Progenitor cell of endocrine pancreas (in vitro differentiated cells): ENCODE results near the gene TAB2. TPM values are rescaled to one million over a fixed set of nuclear protein-coding genes. Genes with fewer than 3 reads are reported as not detected.

ENCODE experiments used
- DNase-seq: peaks from one replicate; pipeline ENCODE4 v3.0.0; 2021; ENCODE audit warnings: low spot score; ENCODE audit not compliant: unreplicated experiment
- H3K27ac Mint-ChIP-seq: 2 replicates; pipeline ENCODE4 v1.8.0; 2021; ENCODE audit warnings: mild to moderate bottlenecking, moderate library complexity, mixed read lengths
- H3K27me3 Mint-ChIP-seq: 2 replicates; pipeline ENCODE4 v1.8.0; 2021; ENCODE audit warnings: mixed read lengths
- H3K36me3 Mint-ChIP-seq: 2 replicates; pipeline ENCODE4 v1.8.0; 2022; ENCODE audit warnings: mixed read lengths; ENCODE audit not compliant: insufficient read depth
- H3K4me1 Mint-ChIP-seq: 2 replicates; pipeline ENCODE4 v1.8.0; 2021; ENCODE audit warnings: low read depth, mixed read lengths
- H3K4me3 Mint-ChIP-seq: 2 replicates; pipeline ENCODE4 v1.8.0; 2021; ENCODE audit warnings: low read depth, mild to moderate bottlenecking, moderate library complexity, mixed read lengths
- H3K9me3 Mint-ChIP-seq: 2 replicates; pipeline ENCODE4 v1.8.0; 2021; ENCODE audit warnings: low read depth, mixed read lengths
- total RNA-seq: library from RNA; stranded (reverse); gene quantifications from 2 replicates; pipeline ENCODE4 v1.2.1, GENCODE V29; 2021
- TF ChIP-seq, protein P1 (sequence below): fragments of 200-600 bp; sonication (generic); IDR thresholded peaks from one replicate; pipeline ENCODE4 v1.5.0; 2021; ENCODE audit warnings: antibody characterized with exemption, mild to moderate bottlenecking; ENCODE audit not compliant: unreplicated experiment

TAB2 gene
- total RNA-seq, 1 donor from 2014 or later: 58.0 TPM

DNA sequence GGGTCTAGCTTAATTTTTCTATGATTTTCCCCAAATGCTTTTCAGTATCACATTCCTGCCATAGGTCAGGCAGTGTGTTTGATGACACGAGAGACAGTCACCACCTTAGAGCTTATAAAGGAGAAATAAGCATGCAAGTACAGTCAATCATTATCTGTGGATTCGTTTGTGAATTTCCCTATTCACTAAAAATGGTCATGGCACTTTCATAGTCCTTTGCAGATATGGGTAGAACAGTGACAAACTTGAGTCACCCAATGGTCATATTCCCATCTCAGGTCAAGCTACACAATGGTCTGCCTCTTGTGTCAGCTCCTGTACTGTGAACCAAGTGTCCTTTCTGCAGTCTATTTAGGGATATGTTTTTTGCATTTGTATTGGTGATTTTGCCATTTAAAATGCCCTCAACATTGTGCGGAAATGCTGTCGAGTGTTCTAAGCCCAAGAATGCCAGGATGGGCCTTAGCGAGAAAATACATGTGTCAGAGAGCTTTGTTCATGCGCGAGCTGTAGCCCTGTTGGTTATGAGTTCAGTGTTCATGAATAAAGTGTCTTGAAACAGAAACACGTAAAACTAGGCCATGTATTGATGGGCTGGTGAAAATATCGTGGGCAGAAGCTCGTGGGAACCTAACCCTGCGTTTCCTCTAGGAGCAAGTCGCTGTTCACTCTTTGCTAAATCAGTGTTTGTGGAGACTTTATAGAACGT, 102.3 kb downstream of the TAB2 start:
- Mint-ChIP-seq H3K4me1 (peaks cover 5% of the 10 kb centered on the region), H3K27me3 (peaks cover 9% of the 10 kb centered on the region), H3K36me3 (peaks cover 12% of the 10 kb centered on the region), H3K4me3 (no peak overlapping the region), H3K27ac (no peak overlapping the region), H3K9me3 (peaks cover 16% of the 10 kb centered on the region)
- DNase-seq: no peak
- TF ChIP-seq, protein P1, sequence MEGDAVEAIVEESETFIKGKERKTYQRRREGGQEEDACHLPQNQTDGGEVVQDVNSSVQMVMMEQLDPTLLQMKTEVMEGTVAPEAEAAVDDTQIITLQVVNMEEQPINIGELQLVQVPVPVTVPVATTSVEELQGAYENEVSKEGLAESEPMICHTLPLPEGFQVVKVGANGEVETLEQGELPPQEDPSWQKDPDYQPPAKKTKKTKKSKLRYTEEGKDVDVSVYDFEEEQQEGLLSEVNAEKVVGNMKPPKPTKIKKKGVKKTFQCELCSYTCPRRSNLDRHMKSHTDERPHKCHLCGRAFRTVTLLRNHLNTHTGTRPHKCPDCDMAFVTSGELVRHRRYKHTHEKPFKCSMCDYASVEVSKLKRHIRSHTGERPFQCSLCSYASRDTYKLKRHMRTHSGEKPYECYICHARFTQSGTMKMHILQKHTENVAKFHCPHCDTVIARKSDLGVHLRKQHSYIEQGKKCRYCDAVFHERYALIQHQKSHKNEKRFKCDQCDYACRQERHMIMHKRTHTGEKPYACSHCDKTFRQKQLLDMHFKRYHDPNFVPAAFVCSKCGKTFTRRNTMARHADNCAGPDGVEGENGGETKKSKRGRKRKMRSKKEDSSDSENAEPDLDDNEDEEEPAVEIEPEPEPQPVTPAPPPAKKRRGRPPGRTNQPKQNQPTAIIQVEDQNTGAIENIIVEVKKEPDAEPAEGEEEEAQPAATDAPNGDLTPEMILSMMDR: no peak

DNA sequence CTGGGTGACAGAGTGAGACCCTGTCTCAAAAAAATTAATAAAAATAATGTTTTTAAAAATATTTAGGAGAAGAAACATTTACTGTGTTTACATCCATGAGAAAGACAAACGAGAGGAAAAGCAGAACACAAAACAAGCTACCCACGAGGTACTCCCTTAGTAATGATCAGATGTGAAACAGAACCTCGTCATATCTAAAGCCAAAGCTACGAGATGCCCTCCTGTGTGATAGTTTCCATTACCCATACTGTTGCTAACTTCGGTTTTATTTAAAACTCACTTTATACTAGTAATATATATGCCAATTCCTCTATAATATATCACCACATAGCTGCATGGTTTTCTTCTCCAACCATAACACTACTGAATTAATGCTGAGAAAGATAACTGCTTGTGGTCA, 103.6 kb downstream of the TAB2 start:
- no peak overlapping the region for H3K4me3 Mint-ChIP-seq
- peaks cover 5% of the 10 kb centered on the region for H3K4me1 Mint-ChIP-seq

DNA sequence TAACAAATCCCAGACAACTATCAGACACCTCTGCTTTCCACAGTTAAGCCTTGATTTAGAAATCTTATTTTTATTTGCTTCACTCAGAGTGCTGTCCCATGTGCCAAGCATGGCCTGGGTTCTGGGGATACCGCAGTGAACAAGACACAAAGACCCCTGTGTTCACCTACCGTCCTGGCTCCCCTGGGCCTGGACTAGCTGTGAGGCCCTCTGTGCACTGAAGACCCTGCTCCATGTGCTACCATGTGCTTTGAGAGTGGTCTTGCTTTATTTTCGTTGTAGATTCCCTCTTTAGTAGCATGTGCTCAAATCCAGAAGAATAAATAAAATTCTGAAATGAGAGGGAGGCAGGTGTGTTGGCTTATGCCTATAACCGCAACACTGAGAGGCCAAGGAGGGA, 105.1 kb downstream of the TAB2 start:
- Mint-ChIP-seq H3K27me3 (peaks cover 27% of the 10 kb centered on the region), H3K9me3 (no peaks in the 10 kb centered on the region), H3K36me3 (no peaks in the 10 kb centered on the region), H3K4me3 (no peak overlapping the region), H3K27ac (no peak overlapping the region), H3K4me1 (peaks cover 5% of the 10 kb centered on the region)
- TF ChIP-seq, protein P1: no peak
- DNase-seq: no peak

More for the DNA sequence above, 103.6 kb downstream of the TAB2 start:
- H3K27me3 Mint-ChIP-seq: peaks cover 16% of the 10 kb centered on the region
- no peak overlapping the region for H3K27ac Mint-ChIP-seq
- peaks cover 7% of the 10 kb centered on the region for H3K9me3 Mint-ChIP-seq
- no peak for DNase-seq
- TF ChIP-seq, protein P1: no peak
- H3K36me3 Mint-ChIP-seq: peaks cover 4% of the 10 kb centered on the region

DNA sequence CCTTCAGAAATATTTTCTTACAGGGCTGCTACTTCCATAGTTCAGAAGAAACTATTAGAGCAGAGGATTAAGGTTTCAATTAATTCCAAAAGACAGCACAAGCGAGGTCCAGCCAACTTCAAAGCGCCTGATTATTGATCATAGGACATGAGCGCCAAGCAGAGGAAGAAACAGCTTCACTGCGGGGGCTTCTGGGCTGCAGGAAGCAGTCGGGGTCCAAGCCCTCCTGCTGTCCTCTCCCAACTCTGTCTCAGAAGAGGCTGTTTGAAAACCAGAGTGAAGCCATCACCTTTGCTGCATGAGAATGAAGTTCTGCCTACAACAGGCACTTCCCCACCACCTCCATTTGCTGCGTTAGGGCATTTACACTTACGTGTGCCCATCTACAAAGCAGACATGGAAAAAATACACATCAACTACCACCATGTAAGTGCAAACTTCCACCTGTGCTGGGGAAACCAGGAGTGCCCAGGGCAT, 106.5 kb downstream of the TAB2 start:
- H3K9me3 Mint-ChIP-seq: no peaks in the 10 kb centered on the region
- peaks cover 5% of the 10 kb centered on the region for H3K4me1 Mint-ChIP-seq
- peaks cover 38% of the 10 kb centered on the region for H3K27me3 Mint-ChIP-seq
- H3K4me3 Mint-ChIP-seq: no peak overlapping the region
- H3K27ac Mint-ChIP-seq: no peak overlapping the region
- TF ChIP-seq, protein P1: no peak
- H3K36me3 Mint-ChIP-seq: no peaks in the 10 kb centered on the region
- no peak for DNase-seq

DNA sequence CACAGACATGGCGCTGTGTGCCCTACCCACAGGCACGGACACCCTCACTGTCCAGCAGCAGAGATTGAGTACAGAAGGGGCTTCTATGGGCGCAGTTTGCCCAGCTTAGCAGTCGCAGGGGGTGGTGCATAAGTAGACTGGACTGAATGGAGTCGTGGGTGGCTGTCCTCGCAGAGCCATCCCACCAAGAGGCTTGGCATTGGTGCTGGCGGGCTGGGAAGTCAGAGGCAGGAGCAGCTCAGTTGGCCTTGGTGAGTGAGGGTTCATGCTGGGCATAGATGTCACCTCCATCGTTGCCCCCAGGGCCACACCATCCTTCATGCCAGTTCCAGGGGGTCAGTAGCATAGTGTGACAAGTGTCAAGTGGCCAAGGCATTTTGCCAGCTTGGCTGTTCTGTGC, 107.7 kb downstream of the TAB2 start:
- no peak overlapping the region for H3K27ac Mint-ChIP-seq
- no peaks in the 10 kb centered on the region for H3K36me3 Mint-ChIP-seq
- no peak overlapping the region for H3K4me3 Mint-ChIP-seq
- peaks cover 49% of the 10 kb centered on the region for H3K27me3 Mint-ChIP-seq
- no peaks in the 10 kb centered on the region for H3K9me3 Mint-ChIP-seq
- peaks cover 5% of the 10 kb centered on the region for H3K4me1 Mint-ChIP-seq
- no peak for DNase-seq
- TF ChIP-seq, protein P1: no peak
